Adrenal gland (tissue), 5 donors: Measurements from ENCODE around the gene ABLIM2.

Source experiments
- POLR2A ChIP-seq, 2 donors: fragments of 450-650 bp; IDR thresholded peaks; one replicate each; pipeline ENCODE4 v1.6.1; 2017; ENCODE audit warnings: antibody characterized with exemption in 2 of 2, mild to moderate bottlenecking in 2 of 2, moderate library complexity in 1 of 2
- TF ChIP-seq, protein P1 (sequence below), 6 experiments: fragments of 450-650 bp in 4 of 6; fragments of 200-600 bp in 2 of 6; sonication (generic) in 1 of 6; IDR thresholded peaks; 1 replicate in 5 of 6; 2 replicates in 1 of 6; pipeline versions ENCODE4 v1.5.1 to v1.8.0; 2016 to 2021; ENCODE audit warnings: antibody characterized with exemption in 6 of 6, mild to moderate bottlenecking in 2 of 6, moderate library complexity in 1 of 6
- donor health status: DM: no; HTN: no; CAD: no.

DNA sequence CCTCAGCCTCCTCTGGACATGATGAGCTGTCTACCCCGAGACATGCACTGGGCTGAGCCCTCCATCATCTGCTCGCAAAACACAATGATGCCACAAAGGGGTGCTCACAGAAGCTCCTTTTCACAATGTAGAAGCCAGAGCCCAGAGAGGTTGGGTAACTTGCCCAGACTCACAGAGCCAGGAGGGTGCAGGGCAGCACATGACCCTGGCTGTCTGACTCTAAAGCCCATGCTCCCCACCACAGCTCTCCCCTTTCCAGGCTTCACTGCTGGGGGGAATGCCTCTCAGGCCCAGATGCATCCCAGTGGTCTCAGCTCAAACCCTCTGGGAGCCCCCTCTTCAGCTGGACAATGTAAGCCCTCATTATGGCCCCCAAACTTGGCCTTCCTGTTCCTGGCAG lies 120.5 kb downstream of the ABLIM2 start:
- TF ChIP-seq, protein P1, sequence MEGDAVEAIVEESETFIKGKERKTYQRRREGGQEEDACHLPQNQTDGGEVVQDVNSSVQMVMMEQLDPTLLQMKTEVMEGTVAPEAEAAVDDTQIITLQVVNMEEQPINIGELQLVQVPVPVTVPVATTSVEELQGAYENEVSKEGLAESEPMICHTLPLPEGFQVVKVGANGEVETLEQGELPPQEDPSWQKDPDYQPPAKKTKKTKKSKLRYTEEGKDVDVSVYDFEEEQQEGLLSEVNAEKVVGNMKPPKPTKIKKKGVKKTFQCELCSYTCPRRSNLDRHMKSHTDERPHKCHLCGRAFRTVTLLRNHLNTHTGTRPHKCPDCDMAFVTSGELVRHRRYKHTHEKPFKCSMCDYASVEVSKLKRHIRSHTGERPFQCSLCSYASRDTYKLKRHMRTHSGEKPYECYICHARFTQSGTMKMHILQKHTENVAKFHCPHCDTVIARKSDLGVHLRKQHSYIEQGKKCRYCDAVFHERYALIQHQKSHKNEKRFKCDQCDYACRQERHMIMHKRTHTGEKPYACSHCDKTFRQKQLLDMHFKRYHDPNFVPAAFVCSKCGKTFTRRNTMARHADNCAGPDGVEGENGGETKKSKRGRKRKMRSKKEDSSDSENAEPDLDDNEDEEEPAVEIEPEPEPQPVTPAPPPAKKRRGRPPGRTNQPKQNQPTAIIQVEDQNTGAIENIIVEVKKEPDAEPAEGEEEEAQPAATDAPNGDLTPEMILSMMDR (IDR thresholded peaks at IDR 0.05), result no peak
- TF ChIP-seq POLR2A (IDR thresholded peaks at IDR 0.05), result no peak
